Testis (tissue), 5 donors: ENCODE results near the gene ZSCAN22. TPM values are rescaled to one million over a fixed set of nuclear protein-coding genes. Genes with fewer than 3 reads are reported as not detected.
A peak's percentile ranks its signal among the peaks of the same experiment; 100 is the strongest.

Experiments used
- DNase-seq: peaks from one replicate; pipeline ENCODE4 v3.0.0-alpha.2; 2019
- H3K27ac ChIP-seq, 2 donors: fragments of 200-600 bp; sonication (generic); one replicate each; pipeline ENCODE4 v1.5.1; 2019
- H3K27me3 ChIP-seq: fragments of 200-600 bp; sonication (generic); one replicate; pipeline ENCODE4 v1.5.1; 2019
- H3K36me3 ChIP-seq: fragments of 200-600 bp; sonication (generic); one replicate; pipeline ENCODE4 v1.5.1; 2017; ENCODE audit warnings: low read depth; ENCODE audit errors: missing control alignments
- H3K4me1 ChIP-seq: fragments of 200-600 bp; sonication (generic); one replicate; pipeline ENCODE4 v1.5.1; 2019
- H3K4me3 ChIP-seq, 2 donors: fragments of 200-600 bp; sonication (generic); one replicate each; pipeline ENCODE4 v1.5.1; 2017 to 2019
- H3K9me3 ChIP-seq: fragments of 200-600 bp; sonication (generic); one replicate; pipeline ENCODE4 v1.5.1; 2017
- CTCF ChIP-seq, 3 experiments: fragments of 450-650 bp in 2 of 3; fragments of 200-600 bp in 1 of 3; sonication (generic) in 1 of 3; IDR thresholded peaks; one replicate each; pipeline ENCODE4 v1.5.1; 2016 to 2019; ENCODE audit warnings: antibody characterized with exemption in 3 of 3, mild to moderate bottlenecking in 2 of 3, moderate library complexity in 1 of 3
- POLR2A ChIP-seq: fragments of 450-650 bp; IDR thresholded peaks from one replicate; pipeline ENCODE4 v1.6.1; 2017; ENCODE audit warnings: antibody characterized with exemption, mild to moderate bottlenecking, moderate library complexity
- WGBS, 2 donors: methylation state at CpG; one replicate each; pipeline ENCODE4 v1.1.5; 2018; 5-methylcytosine and 5-hydroxymethylcytosine counted together
- intact Hi-C: fragments of 100-400 bp; cut with DNase I; formaldehyde crosslinking; loops from one replicate; pipeline ENCODE4 v1.15.1; 2023; ENCODE audit warnings: low total_unique reads
- long read RNA-seq, 2 donors: transcript quantifications; one replicate each; lab custom pipeline, GENCODE V29; 2026
- polyA plus RNA-seq: library from polyadenylated mRNA; stranded (reverse); fragments of 350-450 nt; fragmentation: Illumina TruSeq; extraction: RNeasy Lipid Tissue Mini Kit (QIAGEN cat#74804); gene quantifications from one replicate; pipeline ENCODE4 v1.2.3, GENCODE V29; 2014; ENCODE audit warnings: low read depth, low replicate concordance; ENCODE audit not compliant: insufficient read depth
- total RNA-seq, 2 donors: library from RNA; depleted of rRNA; stranded (reverse); fragments of >200 nt; gene quantifications; one replicate each; pipeline ENCODE4 v1.2.3, GENCODE V29; 2016

The ZSCAN22 gene
- total RNA-seq (1 to 10 TPM; 3.5 to 4.9 TPM), polyA plus RNA-seq (2.4 TPM)
- long read RNA-seq, donor 1, partial matches to known transcripts: 5 of 5 reads
- long read RNA-seq, donor 1, other reads (novel, unspliced or antisense): 0 of 5 reads
- long read RNA-seq, donor 2: 0 reads

DNA sequence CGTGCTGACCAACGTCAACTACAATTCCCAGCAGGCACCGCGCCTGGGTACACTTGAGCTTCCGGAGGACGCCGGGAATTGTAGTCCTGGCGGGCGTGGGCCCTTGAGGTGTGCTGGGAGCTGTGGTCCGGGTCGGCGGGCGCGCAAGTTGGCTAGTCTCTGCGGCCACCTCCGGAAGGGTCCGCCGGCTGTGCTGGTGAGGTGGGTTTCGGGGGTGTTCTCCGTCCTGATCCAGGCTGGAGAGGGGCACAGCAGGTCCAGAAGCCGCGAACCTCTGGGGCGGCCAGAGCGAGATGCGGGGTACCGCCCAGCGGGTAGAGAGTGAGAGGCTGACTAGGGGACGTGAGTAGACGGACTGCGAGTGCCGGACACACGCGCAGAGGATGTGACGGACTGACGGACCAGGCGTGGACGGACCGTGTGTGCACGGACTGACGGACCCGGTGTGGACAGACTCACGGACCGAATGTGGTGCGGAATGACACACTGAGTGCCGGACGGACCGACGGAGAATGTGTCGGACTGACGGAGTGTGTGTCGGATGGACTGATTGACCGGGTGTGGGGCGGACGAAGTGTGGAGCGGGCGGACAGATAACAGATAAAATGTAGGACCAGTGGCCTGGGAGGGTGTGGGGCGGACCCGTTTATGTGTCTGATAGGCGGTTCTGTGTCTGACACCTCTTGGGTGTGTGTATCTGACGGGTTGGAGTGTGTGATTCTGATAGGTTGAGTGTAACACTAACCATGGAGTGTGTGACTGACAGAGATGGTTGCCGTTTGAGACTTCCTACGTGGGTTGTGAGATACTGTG is at the start of gene ZSCAN22:
ZSCAN22 (plus strand) TSS at position 81 of the 813 bp plus-strand sequence. CDS start 7,809 bp downstream, outside the sequence.
- peak within 1 kb of the TSS; percentile 61 to 92 for H3K27ac ChIP-seq
- H3K27me3 ChIP-seq: no peaks in the 10 kb centered on the region
- H3K9me3 ChIP-seq: no peaks in the 10 kb centered on the region
- intact Hi-C loops: no loop called here
- peaks cover 15% of the 10 kb centered on the region for H3K4me1 ChIP-seq
- 0% methylated on average over 47 to 62 of the region's 62 CpGs for WGBS, 2 donors
- TF ChIP-seq POLR2A: no peak
- peak in 1 of 3 experiments; percentile 25 for TF ChIP-seq CTCF (IDR thresholded peaks at IDR 0.05)
- peak; percentile 100 for DNase-seq
- H3K4me3 ChIP-seq: peak within 1 kb of the TSS; percentile 77 to 80
- H3K36me3 ChIP-seq: no peaks in the 10 kb centered on the region

- DNase-seq: no peak
- TF ChIP-seq POLR2A (no peak), CTCF (IDR thresholded peaks at IDR 0.05) (no peak)
- Histone ChIP-seq H3K9me3 (no peaks in the 10 kb centered on the region), H3K4me3 (no peak overlapping the region), H3K27ac (no peak overlapping the region), H3K27me3 (no peaks in the 10 kb centered on the region), H3K36me3 (no peaks in the 10 kb centered on the region), H3K4me1 (peaks cover 10% of the 10 kb centered on the region)
- intact Hi-C loops: no loop called here
- whole genome bisulfite sequencing, 2 donors: 75 to 77% methylated on average over 7 of the region's 7 CpGs
These were observed 49.6 kb upstream of the ZSCAN22 start for GRCh38 chr19:58277197-58277596.

- no peak for DNase-seq
- no peaks in the 10 kb centered on the region for H3K9me3 ChIP-seq
- 26 to 32% methylated on average over 25 of the region's 25 CpGs for WGBS, 2 donors
These were observed 48.9 kb upstream of the ZSCAN22 start for GRCh38 chr19:58277748-58278540.

DNA sequence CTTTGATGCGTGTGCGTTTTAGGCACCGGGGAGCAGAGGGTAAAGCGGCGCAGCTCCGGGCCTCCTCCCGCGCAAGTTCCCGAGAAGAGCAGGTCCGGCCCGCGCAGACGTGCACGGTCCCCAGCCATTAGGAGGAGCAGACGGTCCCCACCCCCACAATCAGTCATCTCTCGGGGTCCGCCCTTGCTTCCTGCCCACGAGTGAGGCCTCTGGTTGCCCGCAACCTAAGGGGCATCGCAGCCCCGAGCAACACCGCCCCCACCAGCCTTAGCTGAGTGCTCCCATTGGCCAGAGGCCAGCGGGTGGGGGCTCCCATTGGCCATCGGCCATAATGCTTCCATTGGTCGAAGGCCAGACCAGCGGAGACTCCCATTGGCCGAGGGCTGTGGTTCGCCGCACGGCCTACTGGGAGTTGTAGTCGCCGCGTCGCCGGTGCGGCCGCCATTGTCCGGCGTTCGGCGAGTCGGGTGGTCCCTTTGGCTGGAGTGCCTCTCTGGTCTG is 48.2 kb upstream of the ZSCAN22 start, which contains the start of gene ZNF8:
ZNF8 (plus strand) TSS at position 415 of the 501 bp plus-strand sequence. CDS start 127 bp downstream, outside the sequence.
- no peak for TF ChIP-seq CTCF (IDR thresholded peaks at IDR 0.05)
- no peak for TF ChIP-seq POLR2A
- 0% methylated on average over 21 to 42 of the region's 42 CpGs for WGBS, 2 donors
- Histone ChIP-seq H3K4me3 (peak within 1 kb of the TSS; percentile 92 to 98), H3K27ac (peak within 1 kb of the TSS; percentile 83 to 91), H3K9me3 (no peaks in the 10 kb centered on the region), H3K4me1 (peaks cover 10% of the 10 kb centered on the region), H3K27me3 (no peaks in the 10 kb centered on the region), H3K36me3 (no peaks in the 10 kb centered on the region)
- intact Hi-C loops: no loop called here
- DNase-seq: peak; percentile 98

More at GRCh38 chr19:58277748-58278540, 48.9 kb upstream of the ZSCAN22 start:
- Histone ChIP-seq H3K4me1 (peaks cover 10% of the 10 kb centered on the region), H3K4me3 (peak overlapping the region; percentile 92 to 98), H3K27me3 (no peaks in the 10 kb centered on the region), H3K36me3 (no peaks in the 10 kb centered on the region), H3K27ac (peak overlapping the region; percentile 83 to 91)
- intact Hi-C loops: no loop called here
- TF ChIP-seq POLR2A (no peak), CTCF (IDR thresholded peaks at IDR 0.05) (peak in 1 of 3 experiments; percentile 8)
